Activated CD4-positive, alpha-beta T cell treated with anti-CD3 and anti-CD28 coated beads, Interleukin-2, amount 50 U/mL, for 48 hours (primary cell): ENCODE measurements around the gene LRBA.
"Not testable (repeated sequence)": the region's sequence is repeated elsewhere in the genome, so short reads cannot be mapped to it uniquely, and the experiment has no call there.

Source experiments
- DNase-seq, 2 experiments: peaks; one replicate each; pipeline ENCODE4 v3.0.0-alpha.2; 2020

The LRBA gene

GRCh38 chr4:150540536-150540935 is 474.5 kb downstream of the LRBA start:
- no peak for DNase-seq

- DNase-seq: not testable (repeated sequence)
These were observed 477.2 kb downstream of the LRBA start for GRCh38 chr4:150537911-150538310.

GRCh38 chr4:150534818-150535217 is 480.3 kb downstream of the LRBA start:
- DNase-seq: no peak

GRCh38 chr4:150533673-150534072 is 481.4 kb downstream of the LRBA start:
- DNase-seq: no peak

GRCh38 chr4:150525321-150525868 is 489.7 kb downstream of the LRBA start:
- no peak for DNase-seq

GRCh38 chr4:150518559-150518958 is 496.5 kb downstream of the LRBA start:
- no peak for DNase-seq

- DNase-seq: no peak
These were observed 499.9 kb downstream of the LRBA start for GRCh38 chr4:150515135-150515534.

- no peak for DNase-seq
These were observed 500.4 kb downstream of the LRBA start for GRCh38 chr4:150514709-150515108.

- no peak for DNase-seq
These were observed 504.8 kb downstream of the LRBA start for GRCh38 chr4:150510176-150510865.

GRCh38 chr4:150507656-150508055 is 507.4 kb downstream of the LRBA start:
- not testable (repeated sequence) for DNase-seq

- DNase-seq: no peak
These were observed 513.1 kb downstream of the LRBA start for GRCh38 chr4:150501983-150502382.

- no peak for DNase-seq
These were observed 513.9 kb downstream of the LRBA start for GRCh38 chr4:150501009-150501727.

GRCh38 chr4:150497612-150498011 is 517.5 kb downstream of the LRBA start:
- no peak for DNase-seq

- DNase-seq: no peak
These were observed 519.5 kb downstream of the LRBA start for GRCh38 chr4:150495550-150495949.

GRCh38 chr4:150493851-150494250 is 521.2 kb downstream of the LRBA start:
- DNase-seq: no peak

GRCh38 chr4:150491132-150492049 is 523.7 kb downstream of the LRBA start:
- no peak for DNase-seq

- DNase-seq: no peak
These were observed 532.5 kb downstream of the LRBA start for GRCh38 chr4:150482581-150482980.

GRCh38 chr4:150479657-150480056 is 535.4 kb downstream of the LRBA start:
- DNase-seq: no peak

GRCh38 chr4:150477869-150478268 is 537.2 kb downstream of the LRBA start:
- no peak for DNase-seq

GRCh38 chr4:150476776-150477175 is 538.3 kb downstream of the LRBA start:
- DNase-seq: no peak

- DNase-seq: no peak
These were observed 539.3 kb downstream of the LRBA start for GRCh38 chr4:150475763-150476162.

- DNase-seq: no peak
These were observed 550.6 kb downstream of the LRBA start for GRCh38 chr4:150464523-150464922.

- DNase-seq: no peak
These were observed 552.3 kb downstream of the LRBA start for GRCh38 chr4:150462743-150463142.
